ENCODE results near the gene CFAP100. TPM values are rescaled to one million over a fixed set of nuclear protein-coding genes. Genes with fewer than 3 reads are reported as not detected.

CFAP100 gene
- total and polyA plus RNA-seq, 2 of the 4 experiments (the other 2 are of a cell fraction) = not detected

DNA sequence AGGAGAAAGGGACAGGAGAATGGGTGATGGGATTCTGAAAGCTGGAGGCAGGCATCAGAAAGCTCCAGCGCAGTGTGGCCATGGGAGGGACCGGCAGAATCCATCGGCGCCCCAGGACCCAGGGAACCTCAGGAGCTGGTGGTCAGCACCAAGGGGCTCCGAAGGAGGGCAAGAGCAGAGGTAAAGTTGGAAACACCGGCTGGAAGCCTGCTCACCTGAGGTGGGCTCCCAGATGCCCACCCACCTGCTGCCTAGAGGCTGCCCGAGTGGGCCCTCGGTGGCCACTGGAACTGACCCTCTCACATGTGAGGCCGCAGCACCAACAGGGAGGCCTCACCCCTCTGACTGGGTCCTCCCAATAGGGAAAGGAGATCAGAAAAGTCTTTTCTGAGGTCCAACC, 91.2 kb downstream of the CFAP100 start:
- CTCF ChIA-PET = no interaction called here
- H2BK5ac ChIP-seq (ENCODE audit: low read depth, low read length, poor library complexity, severe bottlenecking) = no peak overlapping the region

More for the DNA sequence above, 91.2 kb downstream of the CFAP100 start:
- H3K9me3 ChIP-seq (ENCODE audit: control insufficient read depth, insufficient read depth, low read length) = no peaks in the 10 kb centered on the region
- H2AFZ ChIP-seq (replicated peaks; ENCODE audit: low read length, poor library complexity) = no peak overlapping the region
- H4K91ac ChIP-seq (ENCODE audit: insufficient read depth, low read depth, low read length) = no peak overlapping the region
- no peak overlapping the region for H3K18ac ChIP-seq (ENCODE audit: low read depth, low read length)
- no peak overlapping the region for H3K4me2 ChIP-seq (ENCODE audit: low read depth, low read length)
- H3K4ac ChIP-seq (ENCODE audit: low read depth, low read length) = no peak overlapping the region
- intact Hi-C loops (cut with micrococcal nuclease) = no loop called here
- no peak overlapping the region for H4K8ac ChIP-seq (ENCODE audit: low read depth in 2 of 2, low read length in 2 of 2)
- POLR2A ChIA-PET (ENCODE audit: unreplicated experiment) = no interaction called here
- no peak overlapping the region for H2BK120ac ChIP-seq (ENCODE audit: low read depth, low read length)
- no peak overlapping the region for H2AK5ac ChIP-seq (ENCODE audit: low read depth, low read length)
- H4K20me1 ChIP-seq (ENCODE audit: insufficient read depth, low read length) = no peaks in the 10 kb centered on the region
- ATAC-seq (ENCODE audit: low read depth) (no peak), DNase-seq (no peak)
- no peaks in the 10 kb centered on the region for H3K9me1 ChIP-seq (ENCODE audit: insufficient read depth, low read length)
- H3K9ac ChIP-seq (ENCODE audit: low read depth, low read length) = no peak overlapping the region
- in situ Hi-C loops (cut with MboI; ENCODE audit: low sequenced_read_pairs) = no loop called here
- no peak overlapping the region for H2BK15ac ChIP-seq (ENCODE audit: low read depth, low read length)
- no CpG with 5 or more reads among the region's 9 CpGs for WGBS, 2 experiments (ENCODE audit: extremely low coverage in 2 of 2, insufficient read length in 1 of 2)
- no peak overlapping the region for H2AK9ac ChIP-seq (replicated peaks; ENCODE audit: low read depth, low read length, poor library complexity)
- H2BK20ac ChIP-seq (ENCODE audit: low read depth, low read length) = no peak overlapping the region
- no peak overlapping the region for H3K14ac ChIP-seq (replicated peaks; ENCODE audit: low read depth, low read length)
- dilution Hi-C loops (cut with HindIII; ENCODE audit: low sequenced_read_pairs, unreplicated experiment) = no loop called here
- TF ChIP-seq MAFK (IDR thresholded peaks at IDR 0.05; ENCODE audit: low read depth, low read length) (no peak), RFX5 (IDR thresholded peaks at IDR 0.05; ENCODE audit: low read depth, low read length) (no peak), NFE2L2 (IDR thresholded peaks at IDR 0.05; ENCODE audit: low read depth, low read length) (no peak), POLR2A (IDR thresholded peaks at IDR 0.05; ENCODE audit: low read depth, low read length) (no peak), MAZ (IDR thresholded peaks at IDR 0.05; ENCODE audit: borderline replicate concordance, low read depth, low read length) (no peak), MXI1 (IDR thresholded peaks at IDR 0.05; ENCODE audit: borderline replicate concordance, low read depth, low read length) (no peak), ELK1 (IDR thresholded peaks at IDR 0.05; ENCODE audit: borderline replicate concordance, low read depth, low read length) (no peak), CHD1 (IDR thresholded peaks at IDR 0.05; ENCODE audit: low read depth, low read length) (no peak), RCOR1 (IDR thresholded peaks at IDR 0.05; ENCODE audit: insufficient replicate concordance, low read length) (no peak), SMC3 (IDR thresholded peaks at IDR 0.05; ENCODE audit: low read depth, low read length) (no peak), FOS (IDR thresholded peaks at IDR 0.05; ENCODE audit: low read depth, low read length) (no peak), RAD21 (IDR thresholded peaks at IDR 0.05; ENCODE audit: low read length) (no peak), BHLHE40 (IDR thresholded peaks at IDR 0.05; ENCODE audit: low read depth, low read length) (no peak), CEBPB (IDR thresholded peaks at IDR 0.05; ENCODE audit: low read depth, low read length) (no peak), CTCF (conservative IDR thresholded peaks at IDR 0.05; ENCODE audit: low read depth, low read length) (no peak)
- TF ChIP-seq, protein P1, sequence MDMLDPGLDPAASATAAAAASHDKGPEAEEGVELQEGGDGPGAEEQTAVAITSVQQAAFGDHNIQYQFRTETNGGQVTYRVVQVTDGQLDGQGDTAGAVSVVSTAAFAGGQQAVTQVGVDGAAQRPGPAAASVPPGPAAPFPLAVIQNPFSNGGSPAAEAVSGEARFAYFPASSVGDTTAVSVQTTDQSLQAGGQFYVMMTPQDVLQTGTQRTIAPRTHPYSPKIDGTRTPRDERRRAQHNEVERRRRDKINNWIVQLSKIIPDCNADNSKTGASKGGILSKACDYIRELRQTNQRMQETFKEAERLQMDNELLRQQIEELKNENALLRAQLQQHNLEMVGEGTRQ (IDR thresholded peaks at IDR 0.05; ENCODE audit: low read depth, low read length) = no peak
- H3K27ac ChIP-seq (ENCODE audit: insufficient read depth, low read length) = no peak overlapping the region
- H4K5ac ChIP-seq (ENCODE audit: low read depth, low read length) = no peak overlapping the region
- H3K23ac ChIP-seq (ENCODE audit: low read depth, low read length) = no peak overlapping the region
- no peaks in the 10 kb centered on the region for H3K4me1 ChIP-seq (ENCODE audit: control insufficient read depth, insufficient read depth, low read length)
- H3K36me3 ChIP-seq (ENCODE audit: control insufficient read depth, insufficient read depth, low read length) = no peaks in the 10 kb centered on the region
- no peak overlapping the region for H3K56ac ChIP-seq (ENCODE audit: extremely low read depth, insufficient read depth, low read length)
- H3K79me1 ChIP-seq (ENCODE audit: low read depth in 1 of 2, low read length in 2 of 2) = no peaks in the 10 kb centered on the region
- H3K4me3 ChIP-seq (ENCODE audit: insufficient read depth, low read depth, low read length) = no peak overlapping the region
- H3K27me3 ChIP-seq (ENCODE audit: control insufficient read depth, insufficient read depth, low read length) = peaks cover 15% of the 10 kb centered on the region; the same call in 1 of the 2 replicates
- no TSS peak for BruUV-seq (replicated peaks)
